ENCODE measurements around the gene TSPAN16.
A peak's percentile ranks its signal among the peaks of the same experiment; 100 is the strongest.
"Not testable (repeated sequence)": the region's sequence is repeated elsewhere in the genome, so short reads cannot be mapped to it uniquely, and the experiment has no call there.

Gene TSPAN16

GRCh38 chr19:11299946-11300810, 4.2 kb downstream of the TSPAN16 start:
- in situ Hi-C loops (cut with MboI; ENCODE audit: low sequenced_read_pairs, unreplicated experiment): no loop called here
- TF ChIP-seq CTCF (IDR thresholded peaks at IDR 0.05; ENCODE audit: borderline replicate concordance, control extremely low read depth, extremely low read depth, insufficient read depth, missing control alignments): no peak
- DNase-seq (ENCODE audit: low spot score): no peak

- in situ Hi-C loops (cut with MboI; ENCODE audit: low sequenced_read_pairs, unreplicated experiment): no loop called here
- no peak for TF ChIP-seq CTCF (IDR thresholded peaks at IDR 0.05; ENCODE audit: borderline replicate concordance, control extremely low read depth, extremely low read depth, insufficient read depth, missing control alignments)
- no peak for DNase-seq (ENCODE audit: low spot score)
Measured at GRCh38 chr19:11300811-11301120, 4.8 kb downstream of the TSPAN16 start.

- no peak for TF ChIP-seq CTCF (IDR thresholded peaks at IDR 0.05; ENCODE audit: borderline replicate concordance, control extremely low read depth, extremely low read depth, insufficient read depth, missing control alignments)
- no peak for DNase-seq (ENCODE audit: low spot score)
- in situ Hi-C loops (cut with MboI; ENCODE audit: low sequenced_read_pairs, unreplicated experiment): no loop called here
Measured at GRCh38 chr19:11304936-11305335, 9.0 kb downstream of the TSPAN16 start.

- in situ Hi-C loops (cut with MboI; ENCODE audit: low sequenced_read_pairs, unreplicated experiment): no loop called here
- TF ChIP-seq CTCF (IDR thresholded peaks at IDR 0.05; ENCODE audit: borderline replicate concordance, control extremely low read depth, extremely low read depth, insufficient read depth, missing control alignments): no peak
- no peak for DNase-seq (ENCODE audit: low spot score)
Measured at GRCh38 chr19:11306337-11306736, 10.4 kb downstream of the TSPAN16 start.

- DNase-seq (ENCODE audit: low spot score): peak; percentile 28
- in situ Hi-C loops (cut with MboI; ENCODE audit: low sequenced_read_pairs, unreplicated experiment): not testable (repeated sequence)
Measured at GRCh38 chr19:11320278-11320995, 24.5 kb downstream of the TSPAN16 start.

- no peak for DNase-seq (ENCODE audit: low spot score)
- in situ Hi-C loops (cut with MboI; ENCODE audit: low sequenced_read_pairs, unreplicated experiment): no loop called here
- peak; percentile 6 for TF ChIP-seq CTCF (IDR thresholded peaks at IDR 0.05; ENCODE audit: borderline replicate concordance, control extremely low read depth, extremely low read depth, insufficient read depth, missing control alignments)
Measured at GRCh38 chr19:11321191-11322126, 25.5 kb downstream of the TSPAN16 start.

Data from GM13976 (cell line).